IMR-90 (cell line): Measurements from ENCODE around the gene MTIF2. TPM values are rescaled to one million over a fixed set of nuclear protein-coding genes. Genes with fewer than 3 reads are reported as not detected.

Source experiments
- ATAC-seq: fragments of 200-7000 bp; cut with Tn5 transposase; 2 replicates; pipeline ENCODE4 v1.9.1; 2020; ENCODE audit warnings: low read depth, mild to moderate bottlenecking, moderate library complexity
- BruUV-seq: library from RNA; stranded (reverse); fragments of 400-500 nt; replicated peaks from 2 replicates; lab custom pipeline; 2021; lab: Mats Ljungman, UMichigan
- CTCF ChIA-PET: fragments of 300-600 bp; formaldehyde crosslinking; extraction: SDS; loops from one replicate; lab custom pipeline; 2021; ENCODE audit warnings: antibody characterized with exemption; lab: Yijun Ruan, JAX
- POLR2A ChIA-PET: fragments of 300-600 bp; sonication (Branson Sonifier 250); formaldehyde crosslinking; loops from one replicate; lab custom pipeline; 2022; ENCODE audit warnings: antibody characterized with exemption; ENCODE audit not compliant: unreplicated experiment; lab: Charles Lee
- DNase-seq: peaks from one replicate; pipeline ENCODE4 v3.0.0; 2013
- H2AFZ ChIP-seq: replicated peaks from 2 replicates; pipeline ENCODE3; 2013; ENCODE audit warnings: low read length, mild to moderate bottlenecking; ENCODE audit not compliant: poor library complexity
- H2AK5ac ChIP-seq: 2 replicates; pipeline ENCODE4 v1.6.1; 2013; ENCODE audit warnings: low read depth, low read length, inconsistent platforms
- H2AK9ac ChIP-seq: replicated peaks from 2 replicates; pipeline ENCODE3; 2013; ENCODE audit warnings: mild to moderate bottlenecking, low read depth, low read length, moderate library complexity; ENCODE audit not compliant: poor library complexity
- H2BK120ac ChIP-seq: 2 replicates; pipeline ENCODE4 v1.6.1; 2013; ENCODE audit warnings: low read depth, low read length, inconsistent platforms
- H2BK15ac ChIP-seq: 3 replicates; pipeline ENCODE4 v1.6.1; 2013; ENCODE audit warnings: low read depth, low read length, inconsistent platforms
- H2BK20ac ChIP-seq: 2 replicates; pipeline ENCODE4 v1.6.1; 2013; ENCODE audit warnings: low read depth, mild to moderate bottlenecking, inconsistent platforms, low read length, moderate library complexity
- H2BK5ac ChIP-seq: 2 replicates; pipeline ENCODE4 v1.6.1; 2013; ENCODE audit warnings: mild to moderate bottlenecking, low read depth, low read length, inconsistent platforms; ENCODE audit not compliant: poor library complexity, severe bottlenecking
- H3K14ac ChIP-seq: replicated peaks from 2 replicates; pipeline ENCODE4 v1.6.1; 2013; ENCODE audit warnings: low read depth, low read length, inconsistent platforms
- H3K18ac ChIP-seq: 2 replicates; pipeline ENCODE4 v1.6.1; 2013; ENCODE audit warnings: low read depth, low read length, control low read depth
- H3K23ac ChIP-seq: 2 replicates; pipeline ENCODE4 v1.6.1; 2013; ENCODE audit warnings: low read depth, low read length, inconsistent platforms
- H3K27ac ChIP-seq: 2 replicates; pipeline ENCODE4 v1.5.1; 2013; ENCODE audit warnings: mild to moderate bottlenecking, control low read depth, low read length; ENCODE audit not compliant: insufficient read depth
- H3K27me3 ChIP-seq: 2 replicates; pipeline ENCODE4 v1.6.1; 2013; ENCODE audit warnings: low read length; ENCODE audit not compliant: control insufficient read depth, insufficient read depth
- H3K36me3 ChIP-seq: 2 replicates; pipeline ENCODE4 v1.6.1; 2013; ENCODE audit warnings: low read length, mixed read lengths; ENCODE audit not compliant: control insufficient read depth, insufficient read depth
- H3K4ac ChIP-seq: 2 replicates; pipeline ENCODE4 v1.6.1; 2013; ENCODE audit warnings: low read depth, low read length, inconsistent platforms
- H3K4me1 ChIP-seq: 2 replicates; pipeline ENCODE4 v1.6.1; 2013; ENCODE audit warnings: low read length, mixed read lengths; ENCODE audit not compliant: control insufficient read depth, insufficient read depth
- H3K4me2 ChIP-seq: 2 replicates; pipeline ENCODE4 v1.6.1; 2013; ENCODE audit warnings: low read depth, mild to moderate bottlenecking, control low read depth, low read length, moderate library complexity
- H3K4me3 ChIP-seq: 2 replicates; pipeline ENCODE4 v1.5.1; 2013; ENCODE audit warnings: low read depth, mild to moderate bottlenecking, control low read depth, low read length, moderate library complexity; ENCODE audit not compliant: insufficient read depth
- H3K56ac ChIP-seq: 2 replicates; pipeline ENCODE4 v1.6.1; 2013; ENCODE audit warnings: low read length, inconsistent platforms; ENCODE audit not compliant: insufficient read depth; ENCODE audit errors: extremely low read depth
- H3K79me1 ChIP-seq, 2 experiments: 2 replicates each; pipeline ENCODE4 v1.6.1; 2013; ENCODE audit warnings: low read length in 2 of 2, inconsistent platforms in 1 of 2, low read depth in 1 of 2
- H3K9ac ChIP-seq: 2 replicates; pipeline ENCODE4 v1.6.1; 2013; ENCODE audit warnings: low read depth, low read length, control low read depth
- H3K9me1 ChIP-seq: 2 replicates; pipeline ENCODE4 v1.6.1; 2013; ENCODE audit warnings: low read length, inconsistent platforms; ENCODE audit not compliant: insufficient read depth
- H3K9me3 ChIP-seq: 2 replicates; pipeline ENCODE4 v1.6.1; 2013; ENCODE audit warnings: low read length; ENCODE audit not compliant: control insufficient read depth, insufficient read depth
- H4K20me1 ChIP-seq: 2 replicates; pipeline ENCODE4 v1.6.1; 2013; ENCODE audit warnings: low read length, inconsistent platforms; ENCODE audit not compliant: insufficient read depth
- H4K5ac ChIP-seq: 2 replicates; pipeline ENCODE4 v1.6.1; 2013; ENCODE audit warnings: mild to moderate bottlenecking, low read depth, low read length, control low read depth
- H4K8ac ChIP-seq, 2 experiments: 2 replicates each; pipeline ENCODE4 v1.6.1; 2013; ENCODE audit warnings: low read depth in 2 of 2, low read length in 2 of 2, control low read depth in 1 of 2, inconsistent platforms in 1 of 2
- H4K91ac ChIP-seq: 2 replicates; pipeline ENCODE4 v1.6.1; 2013; ENCODE audit warnings: low read depth, low read length, inconsistent platforms; ENCODE audit not compliant: insufficient read depth
- CHD1 ChIP-seq: IDR thresholded peaks from 2 replicates; pipeline ENCODE4 v1.6.1; 2012; ENCODE audit warnings: low read depth, low read length, improper control_type of control experiment
- CTCF ChIP-seq: conservative IDR thresholded peaks from 2 replicates; pipeline ENCODE4 v1.5.1; 2012; ENCODE audit warnings: mild to moderate bottlenecking, low read depth, low read length, improper control_type of control experiment
- ELK1 ChIP-seq: fragments of 150-350 bp; IDR thresholded peaks from 2 replicates; pipeline ENCODE4 v1.6.1; 2016; ENCODE audit warnings: low read depth, mild to moderate bottlenecking, low read length, moderate library complexity, borderline replicate concordance
- FOS ChIP-seq: fragments of 150-350 bp; IDR thresholded peaks from 2 replicates; pipeline ENCODE4 v1.6.1; 2016; ENCODE audit warnings: low read depth, low read length
- MAFK ChIP-seq: IDR thresholded peaks from 2 replicates; pipeline ENCODE4 v1.6.1; 2012; ENCODE audit warnings: low read depth, low read length, improper control_type of control experiment
- MAZ ChIP-seq: IDR thresholded peaks from 2 replicates; pipeline ENCODE4 v1.6.1; 2012; ENCODE audit warnings: low read depth, mild to moderate bottlenecking, low read length, improper control_type of control experiment, moderate library complexity, borderline replicate concordance
- MXI1 ChIP-seq: IDR thresholded peaks from 2 replicates; pipeline ENCODE4 v1.6.1; 2012; ENCODE audit warnings: low read depth, mild to moderate bottlenecking, low read length, moderate library complexity, borderline replicate concordance
- RAD21 ChIP-seq: IDR thresholded peaks from 2 replicates; pipeline ENCODE4 v1.6.1; 2012; ENCODE audit warnings: low read length, improper control_type of control experiment
- RCOR1 ChIP-seq: IDR thresholded peaks from 2 replicates; pipeline ENCODE4 v1.6.1; 2012; ENCODE audit warnings: mild to moderate bottlenecking, low read length, improper control_type of control experiment; ENCODE audit not compliant: insufficient replicate concordance
- RFX5 ChIP-seq: IDR thresholded peaks from 2 replicates; pipeline ENCODE4 v1.8.0; 2012; ENCODE audit warnings: low read depth, mild to moderate bottlenecking, low read length, moderate library complexity
- SMC3 ChIP-seq: fragments of 150-350 bp; IDR thresholded peaks from 2 replicates; pipeline ENCODE4 v1.6.1; 2016; ENCODE audit warnings: low read depth, mild to moderate bottlenecking, antibody characterized with exemption, low read length, moderate library complexity
- WGBS, 2 experiments: methylation state at CpG; one replicate each; pipeline versions ENCODE4 v1.1.5 to v1.1.7; 2013; ENCODE audit warnings: missing lambda C conversion rate in 2 of 2; ENCODE audit not compliant: insufficient read length in 1 of 2; ENCODE audit errors: extremely low coverage in 2 of 2; 5-methylcytosine and 5-hydroxymethylcytosine counted together
- dilution Hi-C: fragments of 300-500 bp; cut with HindIII; formaldehyde crosslinking; loops from one replicate; pipeline ENCODE4 v1.14.3; 2018; ENCODE audit warnings: low sequenced_read_pairs; ENCODE audit not compliant: unreplicated experiment
- in situ Hi-C: fragments of 300-500 bp; cut with MboI; formaldehyde crosslinking; loops from 3 replicates; pipeline ENCODE4 v1.14.3; 2019; ENCODE audit warnings: low sequenced_read_pairs, inconsistent platforms, mixed read lengths
- intact Hi-C: fragments of 100-400 bp; cut with micrococcal nuclease; formaldehyde crosslinking; loops from 2 replicates; pipeline ENCODE4 v1.10.0; 2022
- polyA plus RNA-seq, 3 experiments: library from polyadenylated mRNA; depleted of rRNA; stranded (reverse); fragments of >200 nt; gene quantifications; 2 replicates each; pipeline ENCODE4 v1.2.3, GENCODE V29; 2012; ENCODE audit warnings: low replicate concordance in 1 of 3
- total RNA-seq: library from RNA; depleted of rRNA; stranded (reverse); fragments of >200 nt; gene quantifications from 2 replicates; pipeline ENCODE4 v1.2.3, GENCODE V29; 2012

The MTIF2 gene
- total and polyA plus RNA-seq, 2 of the 4 experiments (the other 2 are of a cell fraction), result 10.8 to 22.6 TPM

- Histone ChIP-seq H3K79me1 (no peaks in the 10 kb centered on the region; a peak in 1 of 4 replicates), H4K5ac (no peak overlapping the region), H2AK5ac (no peak overlapping the region), H3K18ac (no peak overlapping the region), H3K9ac (no peak overlapping the region), H2BK120ac (no peak overlapping the region), H3K4ac (no peak overlapping the region), H2AK9ac (no peak overlapping the region), H2AFZ (no peak overlapping the region), H3K36me3 (peaks cover 8% of the 10 kb centered on the region; the same call in 1 of the 2 replicates), H4K91ac (no peak overlapping the region), H3K23ac (no peak overlapping the region), H2BK15ac (no peak overlapping the region), H2BK20ac (no peak overlapping the region), H3K27me3 (no peaks in the 10 kb centered on the region), H3K9me3 (peaks cover 2% of the 10 kb centered on the region; the same call in 1 of the 2 replicates), H3K4me3 (no peak overlapping the region), H3K4me1 (no peaks in the 10 kb centered on the region), H3K14ac (no peak overlapping the region), H4K8ac (no peak overlapping the region), H3K4me2 (no peak overlapping the region), H4K20me1 (no peaks in the 10 kb centered on the region), H2BK5ac (no peak overlapping the region), H3K9me1 (no peaks in the 10 kb centered on the region), H3K27ac (no peak overlapping the region), H3K56ac (no peak overlapping the region)
- intact Hi-C loops (no loop called here), in situ Hi-C loops (no loop called here), dilution Hi-C loops (no loop called here)
- no peak for DNase-seq
- no peak for ATAC-seq
- TF ChIP-seq RFX5, result no peak
- TF ChIP-seq RAD21, result no peak
- TF ChIP-seq CTCF, result no peak
- no peak for TF ChIP-seq MAZ
- no peak for TF ChIP-seq MXI1
- no peak for TF ChIP-seq SMC3
- no peak for TF ChIP-seq CHD1
- no peak for TF ChIP-seq FOS
- TF ChIP-seq ELK1, result no peak
- TF ChIP-seq RCOR1, result no peak
- TF ChIP-seq MAFK, result no peak
- ChIA-PET CTCF (no interaction called here), POLR2A (no interaction called here)
- no TSS peak for BruUV-seq
- no CpG with 5 or more reads among the region's 3 CpGs for WGBS, 2 experiments
Observed at GRCh38 chr2:55204536-55204935, 64.5 kb downstream of the MTIF2 start.
